HepG2 (cell line): ENCODE results near the gene GAPDH. TPM values are rescaled to one million over a fixed set of nuclear protein-coding genes. Genes with fewer than 3 reads are reported as not detected.

Experiments used
- FOXP4 ChIP-seq: sonication (generic); formaldehyde crosslinking; IDR thresholded peaks from 2 replicates; pipeline ENCODE4 v1.4.0; 2020; ENCODE audit warnings: missing genetic modification reagents
- HMGA1 ChIP-seq: sonication (generic); formaldehyde crosslinking; conservative IDR thresholded peaks from 2 replicates; pipeline ENCODE4 v1.4.0; 2020; ENCODE audit warnings: missing genetic modification reagents
- HMGXB4 ChIP-seq, 2 experiments: sonication (generic) in 1 of 2; formaldehyde crosslinking in 1 of 2; IDR thresholded peaks; 2 replicates each; pipeline versions ENCODE4 v1.4.0 to v1.6.1; 2018 to 2020; ENCODE audit warnings: missing genetic modification reagents in 2 of 2, borderline replicate concordance in 1 of 2, low read depth in 1 of 2, mild to moderate bottlenecking in 1 of 2, missing biosample characterization in 1 of 2
- IRX3 ChIP-seq: sonication (generic); formaldehyde crosslinking; IDR thresholded peaks from 2 replicates; pipeline ENCODE4 v1.8.1; 2023; ENCODE audit warnings: mild to moderate bottlenecking, low read depth, missing genetic modification reagents, borderline replicate concordance
- KLF16 ChIP-seq, 2 experiments: sonication (generic) in 1 of 2; formaldehyde crosslinking in 1 of 2; IDR thresholded peaks; 2 replicates each; pipeline versions ENCODE4 v1.6.1 to v1.8.0; 2016 to 2023; ENCODE audit warnings: missing genetic modification reagents in 2 of 2, missing compliant biosample characterization in 1 of 2
- KMT2A ChIP-seq: sonication (generic); formaldehyde crosslinking; IDR thresholded peaks from 2 replicates; pipeline ENCODE4 v1.4.0; 2020; ENCODE audit warnings: missing genetic modification reagents
- MATR3 ChIP-seq: sonication (generic); formaldehyde crosslinking; IDR thresholded peaks from 2 replicates; pipeline ENCODE4 v1.4.0; 2020; ENCODE audit warnings: missing genetic modification reagents
- NFYB ChIP-seq: sonication (generic); formaldehyde crosslinking; IDR thresholded peaks from 2 replicates; pipeline ENCODE4 v1.4.0; 2020; ENCODE audit warnings: missing genetic modification reagents
- PHF21A ChIP-seq: sonication (generic); formaldehyde crosslinking; IDR thresholded peaks from 2 replicates; pipeline ENCODE4 v1.5.0; 2020; ENCODE audit warnings: mild to moderate bottlenecking, missing genetic modification reagents
- RXRA ChIP-seq: sonication (generic); formaldehyde crosslinking; IDR thresholded peaks from 2 replicates; pipeline ENCODE4 v1.5.1; 2020; ENCODE audit warnings: missing genetic modification reagents
- YEATS4 ChIP-seq: sonication (generic); formaldehyde crosslinking; IDR thresholded peaks from 2 replicates; pipeline ENCODE4 v1.4.0; 2020; ENCODE audit warnings: missing genetic modification reagents, borderline replicate concordance
- ZNF713 ChIP-seq: sonication (generic); formaldehyde crosslinking; IDR thresholded peaks from 2 replicates; pipeline ENCODE4 v1.4.0; 2020; ENCODE audit warnings: mild to moderate bottlenecking, missing genetic modification reagents
- ZNF775 ChIP-seq: sonication (generic); formaldehyde crosslinking; IDR thresholded peaks from 2 replicates; pipeline ENCODE4 v1.4.0; 2020; ENCODE audit warnings: missing genetic modification reagents, mild to moderate bottlenecking, moderate library complexity, borderline replicate concordance
- polyA plus RNA-seq, 8 experiments: library from polyadenylated mRNA; depleted of rRNA in 3 of 8; stranded (reverse) in 7 of 8; unstranded in 1 of 8; fragments of >200 nt; fragmentation: Illumina TruSeq in 4 of 8; extraction: Trizol in 4 of 8; gene quantifications; 2 replicates each; pipeline versions ENCODE4 v1.2.1 to v1.2.3, GENCODE V29; 2011 to 2016; ENCODE audit warnings: low read depth in 4 of 8, missing spikeins in 1 of 8, mixed read lengths in 1 of 8; ENCODE audit not compliant: insufficient read depth in 1 of 8
- total RNA-seq, 5 experiments: library from RNA; depleted of rRNA; stranded (reverse); fragments of >200 nt; fragmentation: Illumina TruSeq; extraction: Trizol; gene quantifications; 2 replicates each; pipeline ENCODE4 v1.2.3, GENCODE V29; 2016; ENCODE audit warnings: low read depth in 1 of 5
- TF ChIP-seq, protein P1 (sequence below): sonication (generic); formaldehyde crosslinking; IDR thresholded peaks from 2 replicates; pipeline ENCODE4 v1.9.0; 2022; ENCODE audit warnings: low read depth, missing genetic modification reagents
- TF ChIP-seq, protein P2 (sequence below): sonication (generic); formaldehyde crosslinking; IDR thresholded peaks from 2 replicates; pipeline ENCODE4 v1.4.0; 2020; ENCODE audit warnings: missing genetic modification reagents, mild to moderate bottlenecking, borderline replicate concordance
- TF ChIP-seq, protein P3 (sequence below): IDR thresholded peaks from 2 replicates; pipeline ENCODE4 v1.4.0; 2020; ENCODE audit warnings: mild to moderate bottlenecking, missing genetic modification reagents

The GAPDH gene
- total and polyA plus RNA-seq, 2 of the 13 experiments (the other 11 are each of a cell fraction or from before 2014, with no cell fraction given), result 3,038 to 12,722 TPM

GRCh38 chr12:6554168-6555017 is 20.1 kb downstream of the GAPDH start (continued):
- TF ChIP-seq PHF21A (CRISPR knock-in tag) (peak; percentile 29; the same call in 1 of the 2 replicates), ZNF775 (CRISPR knock-in tag) (0 out of 2 replicates have a peak, but pooled peaks have one; percentile 27), HMGXB4 (CRISPR knock-in tag; IDR thresholded peaks at IDR 0.05; ENCODE audit: borderline replicate concordance in 1 of 2, low read depth in 1 of 2) (peak; percentile 57 to 84; a peak in 3 of 4 replicates), HMGA1 (CRISPR knock-in tag) (no peak), IRX3 (no peak), ZNF713 (CRISPR knock-in tag) (no peak), YEATS4 (CRISPR knock-in tag) (peak; percentile 47; the same call in 1 of the 2 replicates), KLF16 (CRISPR knock-in tag; IDR thresholded peaks at IDR 0.05) (peak in 1 of 2 experiments; percentile 50; a peak in 1 of 4 replicates), NFYB (CRISPR knock-in tag) (peak; percentile 29; the same call in 1 of the 2 replicates), RXRA (CRISPR knock-in tag) (peak; percentile 30; the same call in 1 of the 2 replicates), KMT2A (CRISPR knock-in tag) (0 out of 2 replicates have a peak, but pooled peaks have one; percentile 21), MATR3 (CRISPR knock-in tag) (no peak), FOXP4 (CRISPR knock-in tag) (no peak)
- TF ChIP-seq, protein P1, sequence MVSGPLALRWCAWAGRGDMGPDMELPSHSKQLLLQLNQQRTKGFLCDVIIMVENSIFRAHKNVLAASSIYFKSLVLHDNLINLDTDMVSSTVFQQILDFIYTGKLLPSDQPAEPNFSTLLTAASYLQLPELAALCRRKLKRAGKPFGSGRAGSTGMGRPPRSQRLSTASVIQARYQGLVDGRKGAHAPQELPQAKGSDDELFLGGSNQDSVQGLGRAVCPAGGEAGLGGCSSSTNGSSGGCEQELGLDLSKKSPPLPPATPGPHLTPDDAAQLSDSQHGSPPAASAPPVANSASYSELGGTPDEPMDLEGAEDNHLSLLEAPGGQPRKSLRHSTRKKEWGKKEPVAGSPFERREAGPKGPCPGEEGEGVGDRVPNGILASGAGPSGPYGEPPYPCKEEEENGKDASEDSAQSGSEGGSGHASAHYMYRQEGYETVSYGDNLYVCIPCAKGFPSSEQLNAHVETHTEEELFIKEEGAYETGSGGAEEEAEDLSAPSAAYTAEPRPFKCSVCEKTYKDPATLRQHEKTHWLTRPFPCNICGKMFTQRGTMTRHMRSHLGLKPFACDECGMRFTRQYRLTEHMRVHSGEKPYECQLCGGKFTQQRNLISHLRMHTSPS (CRISPR knock-in tag), result 0 out of 2 replicates have a peak, but pooled peaks have one; percentile 21
- TF ChIP-seq, protein P2, sequence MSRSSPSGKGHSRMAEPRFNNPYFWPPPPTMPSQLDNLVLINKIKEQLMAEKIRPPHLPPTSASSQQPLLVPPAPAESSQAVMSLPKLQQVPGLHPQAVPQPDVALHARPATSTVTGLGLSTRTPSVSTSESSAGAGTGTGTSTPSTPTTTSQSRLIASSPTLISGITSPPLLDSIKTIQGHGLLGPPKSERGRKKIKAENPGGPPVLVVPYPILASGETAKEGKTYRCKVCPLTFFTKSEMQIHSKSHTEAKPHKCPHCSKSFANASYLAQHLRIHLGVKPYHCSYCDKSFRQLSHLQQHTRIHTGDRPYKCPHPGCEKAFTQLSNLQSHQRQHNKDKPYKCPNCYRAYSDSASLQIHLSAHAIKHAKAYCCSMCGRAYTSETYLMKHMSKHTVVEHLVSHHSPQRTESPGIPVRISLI, result peak; percentile 22; the same call in 1 of the 2 replicates
- TF ChIP-seq, protein P3, sequence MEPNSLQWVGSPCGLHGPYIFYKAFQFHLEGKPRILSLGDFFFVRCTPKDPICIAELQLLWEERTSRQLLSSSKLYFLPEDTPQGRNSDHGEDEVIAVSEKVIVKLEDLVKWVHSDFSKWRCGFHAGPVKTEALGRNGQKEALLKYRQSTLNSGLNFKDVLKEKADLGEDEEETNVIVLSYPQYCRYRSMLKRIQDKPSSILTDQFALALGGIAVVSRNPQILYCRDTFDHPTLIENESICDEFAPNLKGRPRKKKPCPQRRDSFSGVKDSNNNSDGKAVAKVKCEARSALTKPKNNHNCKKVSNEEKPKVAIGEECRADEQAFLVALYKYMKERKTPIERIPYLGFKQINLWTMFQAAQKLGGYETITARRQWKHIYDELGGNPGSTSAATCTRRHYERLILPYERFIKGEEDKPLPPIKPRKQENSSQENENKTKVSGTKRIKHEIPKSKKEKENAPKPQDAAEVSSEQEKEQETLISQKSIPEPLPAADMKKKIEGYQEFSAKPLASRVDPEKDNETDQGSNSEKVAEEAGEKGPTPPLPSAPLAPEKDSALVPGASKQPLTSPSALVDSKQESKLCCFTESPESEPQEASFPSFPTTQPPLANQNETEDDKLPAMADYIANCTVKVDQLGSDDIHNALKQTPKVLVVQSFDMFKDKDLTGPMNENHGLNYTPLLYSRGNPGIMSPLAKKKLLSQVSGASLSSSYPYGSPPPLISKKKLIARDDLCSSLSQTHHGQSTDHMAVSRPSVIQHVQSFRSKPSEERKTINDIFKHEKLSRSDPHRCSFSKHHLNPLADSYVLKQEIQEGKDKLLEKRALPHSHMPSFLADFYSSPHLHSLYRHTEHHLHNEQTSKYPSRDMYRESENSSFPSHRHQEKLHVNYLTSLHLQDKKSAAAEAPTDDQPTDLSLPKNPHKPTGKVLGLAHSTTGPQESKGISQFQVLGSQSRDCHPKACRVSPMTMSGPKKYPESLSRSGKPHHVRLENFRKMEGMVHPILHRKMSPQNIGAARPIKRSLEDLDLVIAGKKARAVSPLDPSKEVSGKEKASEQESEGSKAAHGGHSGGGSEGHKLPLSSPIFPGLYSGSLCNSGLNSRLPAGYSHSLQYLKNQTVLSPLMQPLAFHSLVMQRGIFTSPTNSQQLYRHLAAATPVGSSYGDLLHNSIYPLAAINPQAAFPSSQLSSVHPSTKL (CRISPR knock-in tag), result 0 out of 2 replicates have a peak, but pooled peaks have one; percentile 33
